GM18499 (cell line): ENCODE data around the gene CAB39.

Experiments
- ATAC-seq: cut with Tn5 transposase; IDR thresholded peaks from one replicate; pipeline ENCODE4 v1.9.1; 2021; ENCODE audit warnings: moderate number of reproducible peaks; ENCODE audit not compliant: insufficient read depth, unreplicated experiment

CAB39 gene

DNA sequence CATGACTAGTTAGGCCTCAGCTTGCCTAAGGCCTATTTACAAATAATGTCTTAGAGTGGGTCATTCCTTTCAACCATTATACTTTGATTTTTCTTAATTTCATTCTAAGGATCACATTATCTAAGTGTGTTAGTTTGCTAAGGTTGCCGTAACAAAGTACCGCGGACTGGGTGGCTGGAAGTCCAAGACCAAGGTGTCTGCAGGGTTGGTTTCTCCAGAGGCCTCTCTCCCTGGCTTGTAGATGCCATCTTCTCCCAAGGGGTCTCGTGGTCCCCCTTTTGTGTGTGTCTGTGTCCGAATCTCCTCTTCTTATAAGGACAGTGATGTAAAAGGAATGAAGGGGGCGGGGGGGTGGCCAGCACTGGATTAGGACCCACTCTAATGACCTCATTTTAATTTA lies 133.7 kb downstream of the CAB39 start:
- no peak for ATAC-seq

GRCh38 chr2:230847883-230848388 lies 135.3 kb downstream of the CAB39 start:
- ATAC-seq: peak; percentile 56

DNA sequence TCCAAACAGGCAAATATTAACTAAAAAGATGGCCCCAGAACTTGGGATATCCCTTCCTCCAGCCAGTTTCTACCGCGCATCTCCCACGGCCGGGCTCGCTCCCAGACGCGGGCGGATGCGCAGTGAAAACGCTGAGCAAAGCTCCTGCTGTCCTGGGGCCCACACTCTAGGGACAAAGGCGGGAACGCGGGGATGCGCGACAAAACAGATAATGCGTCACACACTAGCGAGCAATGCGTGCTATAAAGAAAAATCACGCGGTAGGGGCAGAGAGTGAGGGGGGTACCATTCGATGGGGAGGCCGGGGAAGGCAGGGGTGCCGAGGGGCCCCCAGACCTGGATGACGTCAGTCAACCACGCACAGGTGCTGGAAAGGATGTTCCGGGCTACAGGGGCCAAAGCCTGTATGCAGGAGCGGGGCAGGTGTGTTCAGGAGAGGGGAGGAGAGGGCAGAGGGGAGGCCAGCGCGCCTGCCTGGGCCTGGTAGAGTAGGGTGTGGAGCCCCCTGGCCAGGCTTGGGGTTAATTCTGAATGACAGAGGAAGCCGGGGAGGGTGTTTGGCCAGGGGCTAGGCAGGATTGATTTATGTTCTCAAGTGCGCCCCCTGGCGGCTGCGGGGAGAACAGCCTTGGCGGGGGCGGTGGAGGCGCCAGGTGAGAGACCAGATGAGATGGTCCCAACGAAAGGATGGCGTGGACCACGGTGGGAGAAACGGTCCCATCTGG lies 137.2 kb downstream of the CAB39 start:
- ATAC-seq: no peak

- ATAC-seq: no peak
Measured at GRCh38 chr2:230850358-230850658, 137.7 kb downstream of the CAB39 start.

DNA sequence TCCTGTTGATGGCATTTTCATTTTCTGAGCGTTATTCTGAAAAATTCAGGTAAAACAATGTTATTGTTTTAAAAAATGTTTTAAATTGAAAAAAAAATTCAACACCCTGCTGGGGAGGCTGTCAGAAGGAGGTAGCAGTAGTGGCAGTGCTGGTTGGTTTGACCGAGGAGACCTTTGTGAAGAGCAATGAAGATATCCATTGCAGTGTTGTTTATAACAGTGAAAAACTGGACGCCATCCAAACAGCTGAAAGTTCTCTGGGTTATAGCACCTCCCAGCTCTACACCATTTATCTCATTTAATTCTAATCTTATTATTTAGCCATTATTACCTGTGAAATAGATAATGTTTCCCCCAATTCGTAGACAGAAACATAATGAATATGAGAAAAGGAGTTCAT lies 139.5 kb downstream of the CAB39 start:
- no peak for ATAC-seq

DNA sequence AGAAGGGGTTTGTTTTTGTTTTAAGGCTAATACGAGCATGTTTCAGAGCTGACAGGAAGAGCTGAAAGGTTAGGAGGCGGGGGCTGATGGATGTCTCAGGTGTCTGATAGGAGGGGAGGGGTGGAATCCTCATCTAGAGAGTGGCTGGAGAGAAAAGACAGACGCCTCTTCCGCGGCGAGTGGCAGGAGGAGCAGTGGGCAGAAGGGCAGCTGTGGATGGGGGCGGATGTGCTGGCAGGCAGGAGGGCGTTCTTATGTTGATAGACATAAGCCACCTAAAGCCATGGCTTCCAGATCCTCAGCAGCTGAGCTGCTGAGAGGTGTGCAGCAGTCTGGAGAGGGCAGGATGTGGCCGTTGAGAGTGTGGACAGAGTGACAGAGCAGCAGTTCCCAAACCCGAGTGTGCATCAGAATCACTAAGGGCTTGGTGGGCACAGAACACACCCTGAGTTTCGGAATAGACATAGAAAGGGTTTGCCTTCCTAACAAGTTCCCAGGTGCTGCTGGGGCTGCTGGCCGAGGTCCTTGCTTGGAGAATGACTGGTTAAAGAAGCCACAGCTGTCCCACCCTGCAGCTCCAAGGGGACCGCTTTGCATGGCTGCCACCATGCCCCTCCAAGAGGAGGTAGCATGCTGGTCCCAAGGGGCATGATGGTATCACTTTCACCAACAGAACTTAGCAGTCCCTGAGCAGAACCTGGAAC lies 149.1 kb downstream of the CAB39 start:
- no peak for ATAC-seq

DNA sequence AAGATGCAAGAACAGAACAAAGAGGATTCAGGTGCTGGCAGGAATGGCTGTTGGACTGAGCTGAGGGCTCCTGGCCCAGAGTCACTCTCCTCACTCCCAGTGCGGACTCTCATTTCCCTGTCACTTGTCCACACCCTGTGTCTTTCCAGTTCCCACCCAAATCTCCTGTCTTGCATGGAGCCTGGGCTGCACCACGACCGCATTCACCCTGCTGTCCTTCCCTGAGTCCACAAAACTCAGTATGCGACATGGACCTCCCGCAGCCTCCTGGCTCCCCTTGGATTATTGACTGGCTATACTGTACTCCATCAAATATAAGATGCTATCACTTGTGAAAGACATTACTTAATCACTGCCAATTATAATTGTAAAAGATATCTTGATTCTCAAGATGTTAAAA lies 149.7 kb downstream of the CAB39 start:
- no peak for ATAC-seq

- no peak for ATAC-seq
Measured at GRCh38 chr2:230863031-230863430, 150.4 kb downstream of the CAB39 start.

DNA sequence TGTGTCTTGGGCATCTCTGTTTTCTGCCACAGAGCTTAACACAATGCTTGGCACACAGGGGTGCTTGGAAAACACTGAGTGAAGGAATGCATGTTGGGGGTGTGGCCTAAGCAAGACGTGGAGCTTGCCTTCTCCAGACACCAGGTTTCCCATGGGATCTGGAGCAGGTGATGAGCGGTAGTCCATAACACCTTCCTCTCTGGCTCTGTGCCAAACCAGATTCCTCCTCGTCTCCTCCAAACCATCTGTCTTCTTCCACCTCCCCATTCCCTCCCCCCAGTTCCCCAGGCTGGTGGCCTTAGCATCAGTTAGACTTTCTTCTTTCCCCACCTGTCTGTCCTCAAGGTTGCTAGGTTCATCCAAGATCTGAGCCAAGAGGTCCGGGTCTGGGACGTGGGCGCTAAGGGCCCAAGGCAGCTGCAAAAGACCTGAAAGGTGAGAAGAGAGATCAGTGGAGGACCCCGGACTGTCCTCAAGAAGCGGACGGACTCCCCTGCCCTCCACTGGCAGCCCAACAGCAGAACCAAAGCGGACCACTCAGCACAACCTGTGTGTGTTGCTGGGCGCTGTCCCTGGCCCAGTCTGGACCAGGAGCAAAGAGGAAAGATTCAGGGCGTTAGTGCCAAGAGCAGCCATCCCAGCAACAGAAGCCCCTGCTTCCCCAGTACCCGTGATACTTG lies 150.9 kb downstream of the CAB39 start:
- ATAC-seq: no peak

- ATAC-seq: no peak
Measured at GRCh38 chr2:230864122-230864604, 151.5 kb downstream of the CAB39 start.

- no peak for ATAC-seq
Measured at GRCh38 chr2:230864605-230865306, 152.1 kb downstream of the CAB39 start, which contains the start of gene ITM2C. ITM2C (plus strand) TSS chr2:230864942; CDS start chr2:230865026, 84 bp downstream.

GRCh38 chr2:230865307-230865765 lies 152.7 kb downstream of the CAB39 start:
- ATAC-seq: no peak

GRCh38 chr2:230865766-230866755 lies 153.4 kb downstream of the CAB39 start:
- ATAC-seq: no peak

GRCh38 chr2:230866756-230867523 lies 154.3 kb downstream of the CAB39 start:
- no peak for ATAC-seq

- no peak for ATAC-seq
Measured at GRCh38 chr2:230868161-230868946, 155.7 kb downstream of the CAB39 start.

- ATAC-seq: no peak
Measured at GRCh38 chr2:230868947-230869913, 156.6 kb downstream of the CAB39 start.
